Common myeloid progenitor, CD34-positive (primary cell): ENCODE results near the gene LPA.
"Not testable (repeated sequence)": the region's sequence is repeated elsewhere in the genome, so short reads cannot be mapped to it uniquely, and the experiment has no call there.

Experiments used
- CTCF ChIA-PET: fragments of 350-600 bp; sonication (Branson Sonifier 250); formaldehyde crosslinking; loops from one replicate; lab custom pipeline; 2021; ENCODE audit warnings: antibody characterized with exemption; lab: Charles Lee
- POLR2A ChIA-PET: fragments of 350-600 bp; sonication (Branson Sonifier 250); formaldehyde crosslinking; loops from one replicate; lab custom pipeline; 2021; ENCODE audit warnings: antibody characterized with exemption; lab: Charles Lee
- DNase-seq, 3 donors: peaks; one replicate each; pipeline versions ENCODE4 v3.0.0 to v3.0.0-alpha.2; 2013
- H3K27ac ChIP-seq, 2 experiments: 1 replicate in 1 of 2; 2 replicates in 1 of 2; pipeline ENCODE4 v1.7.0; 2013; ENCODE audit warnings: inconsistent platforms in 2 of 2, low read length in 2 of 2, mild to moderate bottlenecking in 2 of 2, low read depth in 1 of 2, moderate library complexity in 1 of 2; ENCODE audit not compliant: severe bottlenecking in 2 of 2, insufficient read depth in 1 of 2, poor library complexity in 1 of 2
- H3K27me3 ChIP-seq, 5 experiments: replicated peaks in 2 of 5; 1 replicate in 3 of 5; 2 replicates in 2 of 5; pipeline versions ENCODE4 v1.6.1 to v1.7.0; 2013; ENCODE audit warnings: low read length in 4 of 5, mild to moderate bottlenecking in 2 of 5, moderate library complexity in 2 of 5, inconsistent platforms in 1 of 5; ENCODE audit not compliant: insufficient read depth in 5 of 5, control insufficient read depth in 4 of 5
- H3K36me3 ChIP-seq, 4 experiments: 1 replicate in 2 of 4; 2 replicates in 2 of 4; pipeline versions ENCODE4 v1.6.1 to v1.7.0; 2013; ENCODE audit warnings: low read length in 3 of 4, control low read depth in 1 of 4, mild to moderate bottlenecking in 1 of 4; ENCODE audit not compliant: control insufficient read depth in 4 of 4, insufficient read depth in 4 of 4
- H3K4me1 ChIP-seq, 4 experiments: 1 replicate in 3 of 4; 2 replicates in 1 of 4; pipeline versions ENCODE4 v1.6.1 to v1.7.1; 2013; ENCODE audit warnings: low read length in 3 of 4, mild to moderate bottlenecking in 3 of 4, control low read depth in 1 of 4, inconsistent platforms in 1 of 4, moderate library complexity in 1 of 4; ENCODE audit not compliant: control insufficient read depth in 4 of 4, insufficient read depth in 4 of 4; ENCODE audit errors: control extremely low read depth in 1 of 4
- H3K4me3 ChIP-seq, 7 experiments: 1 replicate in 4 of 7; 2 replicates in 3 of 7; pipeline versions ENCODE4 v1.5.1 to v1.7.0; 2013; ENCODE audit warnings: mild to moderate bottlenecking in 7 of 7, low read length in 6 of 7, moderate library complexity in 6 of 7, inconsistent platforms in 2 of 7, low read depth in 2 of 7, control low read depth in 1 of 7; ENCODE audit not compliant: insufficient read depth in 4 of 7, control insufficient read depth in 1 of 7; ENCODE audit errors: extremely low read depth in 1 of 7
- H3K9me3 ChIP-seq, 5 experiments: 1 replicate in 4 of 5; 2 replicates in 1 of 5; pipeline versions ENCODE4 v1.6.1 to v1.7.1; 2013; ENCODE audit warnings: low read length in 4 of 5, mild to moderate bottlenecking in 2 of 5, inconsistent platforms in 1 of 5, low read depth in 1 of 5, moderate library complexity in 1 of 5; ENCODE audit not compliant: control insufficient read depth in 4 of 5, insufficient read depth in 2 of 5; ENCODE audit errors: control extremely low read depth in 1 of 5
- WGBS: methylation state at CpG from one replicate; pipeline ENCODE4 v1.1.5; 2013; ENCODE audit not compliant: insufficient coverage; 5-methylcytosine and 5-hydroxymethylcytosine counted together

LPA gene

GRCh38 chr6:160678744-160679401, 14.8 kb upstream of the LPA start:
- Histone ChIP-seq H3K4me1 (no peaks in the 10 kb centered on the region), H3K9me3 (no peaks in the 10 kb centered on the region), H3K27me3 (peaks cover 0 to 17% (median 3%) of the 10 kb centered on the region in 5 experiments), H3K27ac (no peak overlapping the region), H3K4me3 (no peak overlapping the region), H3K36me3 (no peaks in the 10 kb centered on the region)
- no peak for DNase-seq
- WGBS: 18% methylated on average over 35 of the region's 42 CpGs
- ChIA-PET POLR2A (no interaction called here), CTCF (no interaction called here)

- H3K4me1 ChIP-seq: no peaks in the 10 kb centered on the region
Measured at GRCh38 chr6:160678230-160678629, 14.2 kb upstream of the LPA start.

GRCh38 chr6:160676418-160676817, 12.3 kb upstream of the LPA start:
- POLR2A ChIA-PET, H3K4me1 ChIP-seq, H3K27ac ChIP-seq, CTCF ChIA-PET, H3K9me3 ChIP-seq, H3K36me3 ChIP-seq, H3K4me3 ChIP-seq, DNase-seq: not testable (repeated sequence)
- WGBS: 92% methylated on average over 5 of the region's 5 CpGs
- peaks cover 0 to 17% (median 3%) of the 10 kb centered on the region in 5 experiments for H3K27me3 ChIP-seq

More at GRCh38 chr6:160678230-160678629, 14.2 kb upstream of the LPA start:
- ChIA-PET POLR2A (no interaction called here), CTCF (no interaction called here)
- no peak overlapping the region for H3K4me3 ChIP-seq
- WGBS: 75% methylated on average over 2 of the region's 4 CpGs
- H3K27ac ChIP-seq: no peak overlapping the region
- H3K36me3 ChIP-seq: no peaks in the 10 kb centered on the region
- H3K9me3 ChIP-seq: peaks cover 0 to 1% (median 0%) of the 10 kb centered on the region in 5 experiments
- peaks cover 0 to 17% (median 3%) of the 10 kb centered on the region in 5 experiments for H3K27me3 ChIP-seq
- no peak for DNase-seq

- H3K4me1 ChIP-seq: no peaks in the 10 kb centered on the region
- H3K27me3 ChIP-seq: peaks cover 0 to 3% (median 0%) of the 10 kb centered on the region in 5 experiments
- WGBS: 75% methylated on average over 2 of the region's 2 CpGs
- no peaks in the 10 kb centered on the region for H3K36me3 ChIP-seq
- no peak overlapping the region for H3K4me3 ChIP-seq
- H3K9me3 ChIP-seq: peaks cover 0 to 1% (median 0%) of the 10 kb centered on the region in 5 experiments
- no peak for DNase-seq
- ChIA-PET POLR2A (no interaction called here), CTCF (no interaction called here)
- H3K27ac ChIP-seq: no peak overlapping the region
Measured at GRCh38 chr6:160668589-160668988, 4.5 kb upstream of the LPA start.

GRCh38 chr6:160667639-160668481, 3.8 kb upstream of the LPA start:
- POLR2A ChIA-PET: no interaction called here
- no peaks in the 10 kb centered on the region for H3K9me3 ChIP-seq
- DNase-seq: peak; percentile 4 to 25 (median 23)
- WGBS: 34% methylated on average over 8 of the region's 9 CpGs
- H3K4me3 ChIP-seq: no peak overlapping the region
- H3K27me3 ChIP-seq: peaks cover 0 to 3% (median 0%) of the 10 kb centered on the region in 5 experiments
- CTCF ChIA-PET: no interaction called here
- H3K36me3 ChIP-seq: no peaks in the 10 kb centered on the region
- H3K27ac ChIP-seq: no peak overlapping the region
- H3K4me1 ChIP-seq: no peaks in the 10 kb centered on the region

GRCh38 chr6:160662842-160663241, 1.2 kb downstream of the LPA start:
- WGBS: 67% methylated on average over 2 of the region's 2 CpGs
- Histone ChIP-seq H3K36me3 (no peaks in the 10 kb centered on the region), H3K4me3 (no peak overlapping the region), H3K27me3 (peaks cover 0 to 3% (median 0%) of the 10 kb centered on the region in 5 experiments), H3K4me1 (no peaks in the 10 kb centered on the region), H3K27ac (no peak overlapping the region), H3K9me3 (no peaks in the 10 kb centered on the region)
- ChIA-PET POLR2A (no interaction called here), CTCF (no interaction called here)
- no peak for DNase-seq

GRCh38 chr6:160662429-160662828, 1.6 kb downstream of the LPA start:
- CTCF ChIA-PET: no interaction called here

More at GRCh38 chr6:160662429-160662828, 1.6 kb downstream of the LPA start:
- no peaks in the 10 kb centered on the region for H3K4me1 ChIP-seq
- peaks cover 0 to 3% (median 0%) of the 10 kb centered on the region in 5 experiments for H3K27me3 ChIP-seq
- WGBS: 77% methylated on average over 2 of the region's 3 CpGs
- H3K9me3 ChIP-seq: no peaks in the 10 kb centered on the region
- H3K27ac ChIP-seq: no peak overlapping the region
- H3K4me3 ChIP-seq: no peak overlapping the region
- POLR2A ChIA-PET: no interaction called here
- H3K36me3 ChIP-seq: no peaks in the 10 kb centered on the region
- no peak for DNase-seq
